GM20000 (cell line): ENCODE data around the gene KRT9.

Experiments
- DNase-seq: peaks from one replicate; pipeline ENCODE4 v3.0.0; 2012; ENCODE audit warnings: low spot score
- CTCF ChIP-seq: IDR thresholded peaks from 2 replicates; pipeline ENCODE4 v1.5.1; 2012; ENCODE audit warnings: mild to moderate bottlenecking, control low read depth; ENCODE audit errors: extremely low read depth, missing control alignments

KRT9 gene

GRCh38 chr17:41575336-41575735 is 3.5 kb upstream of the KRT9 start:
- TF ChIP-seq CTCF, result no peak
- no peak for DNase-seq

- no peak for DNase-seq
- no peak for TF ChIP-seq CTCF
Measured at GRCh38 chr17:41567317-41567716, 4.5 kb downstream of the KRT9 start.

- TF ChIP-seq CTCF, result no peak
Measured at GRCh38 chr17:41565338-41565737, 6.5 kb downstream of the KRT9 start.

GRCh38 chr17:41563607-41564170 is 8.2 kb downstream of the KRT9 start:
- TF ChIP-seq CTCF, result no peak

More at GRCh38 chr17:41565338-41565737, 6.5 kb downstream of the KRT9 start:
- no peak for DNase-seq

GRCh38 chr17:41561554-41561953 is 10.3 kb downstream of the KRT9 start:
- TF ChIP-seq CTCF, result no peak
- no peak for DNase-seq

More at GRCh38 chr17:41563607-41564170, 8.2 kb downstream of the KRT9 start:
- no peak for DNase-seq

GRCh38 chr17:41559548-41559947 is 12.3 kb downstream of the KRT9 start:
- no peak for DNase-seq
- no peak for TF ChIP-seq CTCF

- no peak for TF ChIP-seq CTCF
- no peak for DNase-seq
Measured at GRCh38 chr17:41556931-41557330, 14.9 kb downstream of the KRT9 start.

GRCh38 chr17:41556306-41556705 is 15.6 kb downstream of the KRT9 start:
- TF ChIP-seq CTCF, result no peak

More at GRCh38 chr17:41556306-41556705, 15.6 kb downstream of the KRT9 start:
- DNase-seq, result no peak
